Upper lobe of left lung (tissue), 6 donors: Measurements from ENCODE around the gene ACBD6. TPM values are rescaled to one million over a fixed set of nuclear protein-coding genes. Genes with fewer than 3 reads are reported as not detected.
A peak's percentile ranks its signal among the peaks of the same experiment; 100 is the strongest.

Source experiments
- ATAC-seq, 2 donors: fragments of 200-7000 bp; cut with Tn5 transposase; one replicate each; pipeline ENCODE4 v1.9.1; 2022; ENCODE audit warnings: mild to moderate bottlenecking in 2 of 2, moderate library complexity in 2 of 2; ENCODE audit not compliant: low FRiP score in 2 of 2
- DNase-seq, 2 donors: peaks; one replicate each; pipeline ENCODE4 v3.0.0-alpha.2; 2019 to 2020
- H3K27ac ChIP-seq, 4 donors: fragments of 200-600 bp; sonication (generic); one replicate each; pipeline ENCODE4 v1.5.1; 2016 to 2019
- H3K27me3 ChIP-seq, 4 donors: fragments of 200-600 bp; sonication (generic); one replicate each; pipeline ENCODE4 v1.5.1; 2017 to 2019
- H3K36me3 ChIP-seq, 4 donors: fragments of 200-600 bp; sonication (generic); one replicate each; pipeline ENCODE4 v1.5.1; 2016 to 2019
- H3K4me1 ChIP-seq, 4 donors: fragments of 200-600 bp; sonication (generic); one replicate each; pipeline ENCODE4 v1.5.1; 2018 to 2019
- H3K4me3 ChIP-seq, 4 donors: fragments of 200-600 bp; sonication (generic); one replicate each; pipeline ENCODE4 v1.5.1; 2017 to 2019; ENCODE audit warnings: mild to moderate bottlenecking in 2 of 4, moderate library complexity in 1 of 4
- H3K9me3 ChIP-seq, 4 donors: fragments of 200-600 bp; sonication (generic); one replicate each; pipeline ENCODE4 v1.5.1; 2018 to 2019
- EP300 ChIP-seq, 4 donors: sonication (generic); formaldehyde crosslinking; IDR thresholded peaks; one replicate each; pipeline ENCODE4 v1.5.1; 2017; ENCODE audit warnings: antibody characterized with exemption in 4 of 4, control low read depth in 2 of 4
- POLR2A ChIP-seq, 4 donors: fragments of 450-650 bp; IDR thresholded peaks; one replicate each; pipeline ENCODE4 v1.5.1; 2016 to 2017; ENCODE audit warnings: antibody characterized with exemption in 4 of 4, mild to moderate bottlenecking in 2 of 4
- POLR2AphosphoS5 ChIP-seq, 2 donors: sonication (generic); formaldehyde crosslinking; IDR thresholded peaks; one replicate each; pipeline ENCODE4 v1.5.1; 2017; ENCODE audit warnings: antibody characterized with exemption in 2 of 2
- WGBS, 2 donors: methylation state at CpG; one replicate each; pipeline ENCODE4 v1.1.5; 2017 to 2018; 5-methylcytosine and 5-hydroxymethylcytosine counted together
- total RNA-seq, 6 donors: library from RNA; depleted of rRNA in 4 of 6; stranded (reverse); fragments of >200 nt in 4 of 6; gene quantifications; one replicate each; pipeline versions ENCODE4 v1.1.0 to v1.2.1, GENCODE V29; 2016 to 2021
- TF ChIP-seq, protein P1 (sequence below), 6 experiments: fragments of 450-650 bp in 4 of 6; fragments of 200-600 bp in 2 of 6; sonication (generic) in 2 of 6; IDR thresholded peaks; one replicate each; pipeline ENCODE4 v1.5.1; 2016 to 2019; ENCODE audit warnings: antibody characterized with exemption in 6 of 6
- donor health status: DM: no; HTN: no; CAD: no; lungs with moderate emphysema.
- donor health status: DM: no; HTN: yes; CAD: no; lungs with severe emphysema.

The ACBD6 gene
- total RNA-seq, 6 donors from 2014 or later = 24.9 to 72.3 (median 51.5) TPM

DNA sequence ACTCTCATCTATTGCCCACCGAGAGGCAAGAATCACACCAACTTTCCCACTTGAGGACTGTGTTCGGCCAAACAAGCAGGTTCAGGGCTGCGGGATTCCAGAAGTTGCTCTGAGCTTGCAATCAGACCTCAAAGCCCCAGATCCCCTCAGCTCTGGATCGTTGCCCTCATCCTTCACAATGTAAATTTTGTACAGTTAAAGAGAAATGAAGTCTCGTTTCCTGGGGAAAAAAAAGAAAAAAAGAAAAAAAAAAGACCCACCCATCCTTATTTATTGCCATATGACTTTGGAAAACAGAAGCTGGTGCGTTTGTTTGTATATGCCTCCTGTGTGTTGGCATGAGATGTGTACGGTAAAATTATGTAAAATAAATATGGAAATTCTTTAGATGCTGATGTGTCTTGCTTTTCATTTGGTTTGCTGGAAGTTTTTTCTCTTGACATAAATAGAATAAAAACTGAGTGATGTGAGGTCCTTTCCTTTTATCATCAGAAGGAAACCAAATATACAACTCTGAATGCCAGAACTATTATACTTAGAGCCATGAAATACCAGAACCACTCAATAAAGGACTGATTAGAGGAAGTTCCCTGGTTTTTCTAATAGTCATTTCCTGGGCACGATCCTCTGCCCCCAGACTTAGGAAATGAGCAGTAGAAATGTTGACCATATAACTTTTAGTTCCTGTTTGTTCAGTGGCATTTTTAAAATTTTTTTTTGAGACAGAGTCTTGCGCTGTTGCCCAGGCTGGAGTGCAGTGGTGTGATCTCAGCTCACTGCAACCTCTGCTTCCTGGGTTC, 223.6 kb downstream of the ACBD6 start:
- no peaks in the 10 kb centered on the region for H3K9me3 ChIP-seq
- no peak overlapping the region for H3K4me3 ChIP-seq
- H3K27me3 ChIP-seq = no peaks in the 10 kb centered on the region
- 62 to 75% methylated on average over 9 of the region's 9 CpGs for WGBS, 2 donors
- peaks cover 0 to 10% (median 5%) of the 10 kb centered on the region in 4 donors for H3K36me3 ChIP-seq
- ATAC-seq (peak; percentile 61 to 80), DNase-seq (peak in 1 of 2 donors; percentile 37)
- H3K27ac ChIP-seq = peak overlapping the region; percentile 42 to 64 (median 54)
- no peak for TF ChIP-seq POLR2A (IDR thresholded peaks at IDR 0.05)
- TF ChIP-seq, protein P1, sequence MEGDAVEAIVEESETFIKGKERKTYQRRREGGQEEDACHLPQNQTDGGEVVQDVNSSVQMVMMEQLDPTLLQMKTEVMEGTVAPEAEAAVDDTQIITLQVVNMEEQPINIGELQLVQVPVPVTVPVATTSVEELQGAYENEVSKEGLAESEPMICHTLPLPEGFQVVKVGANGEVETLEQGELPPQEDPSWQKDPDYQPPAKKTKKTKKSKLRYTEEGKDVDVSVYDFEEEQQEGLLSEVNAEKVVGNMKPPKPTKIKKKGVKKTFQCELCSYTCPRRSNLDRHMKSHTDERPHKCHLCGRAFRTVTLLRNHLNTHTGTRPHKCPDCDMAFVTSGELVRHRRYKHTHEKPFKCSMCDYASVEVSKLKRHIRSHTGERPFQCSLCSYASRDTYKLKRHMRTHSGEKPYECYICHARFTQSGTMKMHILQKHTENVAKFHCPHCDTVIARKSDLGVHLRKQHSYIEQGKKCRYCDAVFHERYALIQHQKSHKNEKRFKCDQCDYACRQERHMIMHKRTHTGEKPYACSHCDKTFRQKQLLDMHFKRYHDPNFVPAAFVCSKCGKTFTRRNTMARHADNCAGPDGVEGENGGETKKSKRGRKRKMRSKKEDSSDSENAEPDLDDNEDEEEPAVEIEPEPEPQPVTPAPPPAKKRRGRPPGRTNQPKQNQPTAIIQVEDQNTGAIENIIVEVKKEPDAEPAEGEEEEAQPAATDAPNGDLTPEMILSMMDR (IDR thresholded peaks at IDR 0.05) = no peak
- no peak for TF ChIP-seq POLR2AphosphoS5 (IDR thresholded peaks at IDR 0.05)
- no peak for TF ChIP-seq EP300 (IDR thresholded peaks at IDR 0.05)
- H3K4me1 ChIP-seq = peaks cover 0 to 3% (median 2%) of the 10 kb centered on the region in 4 donors

DNA sequence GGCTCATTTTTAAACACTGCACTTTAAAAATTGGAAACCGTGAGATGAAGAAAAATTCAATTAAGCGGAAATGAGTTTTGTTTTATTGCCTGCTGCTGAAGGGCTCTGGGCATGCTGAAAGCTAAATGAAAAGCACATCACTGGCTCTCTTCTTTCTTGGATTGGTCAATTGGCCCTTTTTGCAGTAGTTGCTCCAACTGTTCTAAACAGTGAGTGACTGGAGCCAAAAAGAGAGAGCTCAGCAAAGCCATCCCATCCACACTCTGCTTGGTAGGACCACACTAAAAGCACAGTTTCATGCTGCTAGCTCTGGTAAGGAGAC, 224.2 kb downstream of the ACBD6 start:
- DNase-seq = no peak
- Histone ChIP-seq H3K27me3 (no peaks in the 10 kb centered on the region), H3K27ac (peak overlapping the region in 3 of 4 donors; percentile 41 to 64 (median 62)), H3K4me1 (peaks cover 0 to 3% (median 2%) of the 10 kb centered on the region in 4 donors), H3K9me3 (no peaks in the 10 kb centered on the region), H3K36me3 (peaks cover 0 to 12% (median 6%) of the 10 kb centered on the region in 4 donors), H3K4me3 (no peak overlapping the region)
- ATAC-seq = no peak
- 76 to 79% methylated on average over 2 of the region's 2 CpGs for WGBS, 2 donors
- TF ChIP-seq, protein P1 (IDR thresholded peaks at IDR 0.05) = no peak
- TF ChIP-seq EP300 (IDR thresholded peaks at IDR 0.05) (no peak), POLR2AphosphoS5 (IDR thresholded peaks at IDR 0.05) (no peak), POLR2A (IDR thresholded peaks at IDR 0.05) (no peak)

DNA sequence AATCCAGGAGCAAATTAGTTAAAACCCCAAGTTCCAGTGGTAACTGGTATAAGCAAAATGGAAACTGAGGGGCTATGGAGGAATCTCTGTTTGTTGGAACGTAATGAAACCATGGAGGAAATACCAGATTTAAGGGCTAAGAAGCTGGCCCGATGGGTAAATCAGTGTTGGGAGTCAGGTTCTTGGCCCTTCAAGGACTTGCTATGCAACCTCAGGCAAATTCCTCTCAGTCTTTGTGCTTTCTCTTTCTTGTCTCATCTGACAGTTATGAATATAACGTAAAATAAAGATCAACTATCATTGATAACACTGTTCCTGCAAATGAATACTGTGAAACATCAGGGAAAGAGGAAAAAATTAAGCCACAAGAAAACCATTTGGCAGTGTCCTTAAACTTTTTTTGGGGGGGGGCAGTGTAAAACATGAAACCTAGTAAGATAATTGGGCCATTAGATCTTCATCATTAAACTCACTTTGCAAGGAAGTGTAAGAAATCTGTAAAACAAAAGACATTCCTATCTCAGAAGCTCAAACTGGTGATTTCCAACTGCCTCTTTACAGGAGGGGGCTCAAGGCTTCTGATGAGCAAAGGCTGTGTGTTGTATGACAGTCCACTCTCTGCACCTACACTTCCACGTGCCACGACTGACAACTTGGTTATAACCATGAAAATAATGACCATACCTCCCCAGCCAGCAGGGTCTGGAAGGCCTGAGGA, 224.7 kb downstream of the ACBD6 start:
- Histone ChIP-seq H3K9me3 (no peaks in the 10 kb centered on the region), H3K36me3 (peaks cover 0 to 12% (median 8%) of the 10 kb centered on the region in 4 donors), H3K27me3 (no peaks in the 10 kb centered on the region), H3K27ac (peak overlapping the region in 1 of 4 donors; percentile 62), H3K4me3 (no peak overlapping the region), H3K4me1 (peaks cover 0 to 3% (median 2%) of the 10 kb centered on the region in 4 donors)
- WGBS, 2 donors = 81 to 88% methylated on average over 5 of the region's 5 CpGs
- DNase-seq (no peak), ATAC-seq (no peak)
- TF ChIP-seq POLR2AphosphoS5 (IDR thresholded peaks at IDR 0.05) (no peak), POLR2A (IDR thresholded peaks at IDR 0.05) (no peak), EP300 (IDR thresholded peaks at IDR 0.05) (no peak)
- TF ChIP-seq, protein P1 (IDR thresholded peaks at IDR 0.05) = no peak

GRCh38 chr1:180275726-180276125, 226.7 kb downstream of the ACBD6 start:
- peaks cover 0 to 3% (median 2%) of the 10 kb centered on the region in 4 donors for H3K4me1 ChIP-seq
- 97 to 98% methylated on average over 5 of the region's 5 CpGs for WGBS, 2 donors
- H3K9me3 ChIP-seq = no peaks in the 10 kb centered on the region
- DNase-seq (no peak), ATAC-seq (no peak)
- H3K27me3 ChIP-seq = no peaks in the 10 kb centered on the region
- TF ChIP-seq EP300 (IDR thresholded peaks at IDR 0.05) (no peak), POLR2AphosphoS5 (IDR thresholded peaks at IDR 0.05) (no peak), POLR2A (IDR thresholded peaks at IDR 0.05) (no peak)
- TF ChIP-seq, protein P1 (IDR thresholded peaks at IDR 0.05) = no peak
- peaks cover 0 to 10% (median 7%) of the 10 kb centered on the region in 4 donors for H3K36me3 ChIP-seq
- no peak overlapping the region for H3K4me3 ChIP-seq
- no peak overlapping the region for H3K27ac ChIP-seq
